Tibial nerve (tissue), 4 donors: ENCODE results near the gene LRRC8E.

Source experiments
- EP300 ChIP-seq, 2 donors: sonication (generic); formaldehyde crosslinking; IDR thresholded peaks; one replicate each; pipeline ENCODE4 v1.6.1; 2017; ENCODE audit warnings: antibody characterized with exemption in 2 of 2, mild to moderate bottlenecking in 1 of 2
- POLR2A ChIP-seq, 2 donors: fragments of 450-650 bp; IDR thresholded peaks; one replicate each; pipeline ENCODE4 v1.6.1; 2017; ENCODE audit warnings: antibody characterized with exemption in 2 of 2, mild to moderate bottlenecking in 2 of 2, moderate library complexity in 2 of 2
- TF ChIP-seq, protein P1 (sequence below), 5 experiments: fragments of 200-600 bp in 3 of 5; fragments of 450-650 bp in 2 of 5; sonication (generic) in 3 of 5; IDR thresholded peaks; one replicate each; pipeline ENCODE4 v1.5.1; 2016 to 2019; ENCODE audit warnings: antibody characterized with exemption in 5 of 5, mild to moderate bottlenecking in 3 of 5, moderate library complexity in 2 of 5

DNA sequence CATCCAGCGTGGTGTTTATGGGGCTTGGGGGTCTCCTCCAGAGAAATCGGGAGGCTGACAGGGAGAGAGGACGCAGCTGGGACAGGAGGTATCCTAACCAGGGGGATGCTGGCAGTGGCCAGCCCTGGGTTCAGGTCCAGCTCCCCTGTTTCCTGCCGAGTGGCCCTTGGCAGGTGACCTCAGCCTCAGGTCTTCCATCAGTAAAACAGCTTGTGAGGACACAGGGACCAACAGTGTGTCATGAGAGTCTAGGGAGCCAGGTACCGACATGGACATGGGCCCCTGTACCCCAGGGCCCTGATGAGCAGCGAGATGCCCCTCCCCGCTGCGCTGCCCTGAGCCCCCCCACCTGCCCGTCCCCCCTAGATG, 38.7 kb upstream of the LRRC8E start:
- TF ChIP-seq, protein P1, sequence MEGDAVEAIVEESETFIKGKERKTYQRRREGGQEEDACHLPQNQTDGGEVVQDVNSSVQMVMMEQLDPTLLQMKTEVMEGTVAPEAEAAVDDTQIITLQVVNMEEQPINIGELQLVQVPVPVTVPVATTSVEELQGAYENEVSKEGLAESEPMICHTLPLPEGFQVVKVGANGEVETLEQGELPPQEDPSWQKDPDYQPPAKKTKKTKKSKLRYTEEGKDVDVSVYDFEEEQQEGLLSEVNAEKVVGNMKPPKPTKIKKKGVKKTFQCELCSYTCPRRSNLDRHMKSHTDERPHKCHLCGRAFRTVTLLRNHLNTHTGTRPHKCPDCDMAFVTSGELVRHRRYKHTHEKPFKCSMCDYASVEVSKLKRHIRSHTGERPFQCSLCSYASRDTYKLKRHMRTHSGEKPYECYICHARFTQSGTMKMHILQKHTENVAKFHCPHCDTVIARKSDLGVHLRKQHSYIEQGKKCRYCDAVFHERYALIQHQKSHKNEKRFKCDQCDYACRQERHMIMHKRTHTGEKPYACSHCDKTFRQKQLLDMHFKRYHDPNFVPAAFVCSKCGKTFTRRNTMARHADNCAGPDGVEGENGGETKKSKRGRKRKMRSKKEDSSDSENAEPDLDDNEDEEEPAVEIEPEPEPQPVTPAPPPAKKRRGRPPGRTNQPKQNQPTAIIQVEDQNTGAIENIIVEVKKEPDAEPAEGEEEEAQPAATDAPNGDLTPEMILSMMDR (IDR thresholded peaks at IDR 0.05) = no peak
- no peak for TF ChIP-seq POLR2A (IDR thresholded peaks at IDR 0.05)
- no peak for TF ChIP-seq EP300 (IDR thresholded peaks at IDR 0.05)
